Keratinocyte (primary cell): Measurements from ENCODE around the gene ATG2B. TPM values are rescaled to one million over a fixed set of nuclear protein-coding genes. Genes with fewer than 3 reads are reported as not detected.

Experiments
- DNase-seq: peaks from one replicate; pipeline ENCODE4 v3.0.0-alpha.2; 2011; ENCODE audit warnings: low read depth, missing footprints, low spot score
- FAIRE-seq: peaks from 2 replicates; lab custom pipeline; 2011; peaks lifted over from hg19 to GRCh38; lab: Jason Lieb, UNC
- H2AFZ ChIP-seq: 2 replicates; pipeline ENCODE4 v1.6.0; 2012; ENCODE audit warnings: low read length, control low read depth, inconsistent platforms; ENCODE audit not compliant: control insufficient read depth
- H3K27ac ChIP-seq: 2 replicates; pipeline ENCODE4 v1.5.1; 2011; ENCODE audit warnings: low read length; ENCODE audit not compliant: control insufficient read depth, insufficient read depth
- H3K27me3 ChIP-seq: 3 replicates; pipeline ENCODE4 v1.6.0; 2011; ENCODE audit warnings: low read length; ENCODE audit not compliant: control insufficient read depth, insufficient read depth; ENCODE audit errors: extremely low read depth
- H3K36me3 ChIP-seq, 2 experiments: 2 replicates in 1 of 2; 3 replicates in 1 of 2; pipeline ENCODE4 v1.5.1; 2011; ENCODE audit warnings: low read length in 2 of 2, mild to moderate bottlenecking in 1 of 2; ENCODE audit not compliant: control insufficient read depth in 2 of 2, insufficient read depth in 2 of 2; ENCODE audit errors: extremely low read depth in 1 of 2
- H3K4me1 ChIP-seq: 3 replicates; pipeline ENCODE4 v1.5.1; 2011; ENCODE audit warnings: low read length; ENCODE audit not compliant: control insufficient read depth, insufficient read depth; ENCODE audit errors: extremely low read depth
- H3K4me2 ChIP-seq: 3 replicates; pipeline ENCODE4 v1.6.0; 2011; ENCODE audit warnings: low read depth, low read length; ENCODE audit not compliant: control insufficient read depth, insufficient read depth; ENCODE audit errors: extremely low read depth
- H3K4me3 ChIP-seq, 3 experiments: fragments of 200-600 bp in 1 of 3; sonication (generic) in 1 of 3; 2 replicates in 2 of 3; 3 replicates in 1 of 3; pipeline ENCODE4 v1.5.1; 2011 to 2016; ENCODE audit warnings: low read length in 3 of 3, mild to moderate bottlenecking in 3 of 3, control low read depth in 2 of 3, inconsistent platforms in 1 of 3, low read depth in 1 of 3, mixed read lengths in 1 of 3, mixed run types in 1 of 3, moderate library complexity in 1 of 3; ENCODE audit not compliant: control insufficient read depth in 2 of 3, insufficient read depth in 2 of 3; ENCODE audit errors: extremely low read depth in 1 of 3
- H3K79me2 ChIP-seq: 2 replicates; pipeline ENCODE4 v1.6.0; 2012; ENCODE audit warnings: low read length; ENCODE audit not compliant: control insufficient read depth, insufficient read depth
- H3K9ac ChIP-seq: 3 replicates; pipeline ENCODE4 v1.6.0; 2011; ENCODE audit warnings: low read length; ENCODE audit not compliant: control insufficient read depth, insufficient read depth; ENCODE audit errors: extremely low read depth
- H3K9me1 ChIP-seq: 3 replicates; pipeline ENCODE4 v1.6.0; 2011; ENCODE audit warnings: low read length; ENCODE audit not compliant: control insufficient read depth, insufficient read depth; ENCODE audit errors: extremely low read depth
- H3K9me3 ChIP-seq: 2 replicates; pipeline ENCODE4 v1.5.1; 2012; ENCODE audit warnings: low read depth, low read length; ENCODE audit not compliant: control insufficient read depth
- H4K20me1 ChIP-seq: 3 replicates; pipeline ENCODE4 v1.6.0; 2011; ENCODE audit warnings: low read length; ENCODE audit not compliant: control insufficient read depth, insufficient read depth; ENCODE audit errors: extremely low read depth
- EZH2 ChIP-seq: IDR thresholded peaks from one replicate; pipeline ENCODE4 v1.6.1; 2012; ENCODE audit warnings: inconsistent platforms, mild to moderate bottlenecking, low read length, moderate library complexity
- dilution Hi-C: fragments of 300-500 bp; cut with MboI; formaldehyde crosslinking; loops from one replicate; pipeline ENCODE4 v1.7.0; 2020; ENCODE audit warnings: low sequenced_read_pairs; ENCODE audit not compliant: extremely low pct_ligation_motif_present
- polyA plus RNA-seq, 5 experiments: library from polyadenylated mRNA; depleted of rRNA in 3 of 5; stranded (reverse) in 3 of 5; stranded (forward) in 1 of 5; unstranded in 1 of 5; fragments of >200 nt; gene quantifications; 1 replicate in 1 of 5; 2 replicates in 3 of 5; 3 replicates in 1 of 5; pipeline versions ENCODE4 v1.2.1 to v1.2.3, GENCODE V29; 2011 to 2012; ENCODE audit warnings: missing spikeins in 2 of 5, low read depth in 1 of 5, low replicate concordance in 1 of 5
- TF ChIP-seq, protein P1 (sequence below), 3 experiments: IDR thresholded peaks in 1 of 3; conservative IDR thresholded peaks in 1 of 3; optimal IDR thresholded peaks in 1 of 3; 2 replicates in 2 of 3; 3 replicates in 1 of 3; pipeline versions ENCODE3 to v1.5.1; 2011; ENCODE audit warnings: low read length in 3 of 3, mild to moderate bottlenecking in 3 of 3, moderate library complexity in 2 of 3, control low read depth in 1 of 3, inconsistent platforms in 1 of 3; ENCODE audit not compliant: insufficient read depth in 2 of 3; ENCODE audit errors: extremely low read depth in 1 of 3

Gene ATG2B
- polyA plus RNA-seq, 1 donor (not counting 4 experiments of a cell fraction or from before 2014, with no cell fraction given), result 11.4 TPM

DNA sequence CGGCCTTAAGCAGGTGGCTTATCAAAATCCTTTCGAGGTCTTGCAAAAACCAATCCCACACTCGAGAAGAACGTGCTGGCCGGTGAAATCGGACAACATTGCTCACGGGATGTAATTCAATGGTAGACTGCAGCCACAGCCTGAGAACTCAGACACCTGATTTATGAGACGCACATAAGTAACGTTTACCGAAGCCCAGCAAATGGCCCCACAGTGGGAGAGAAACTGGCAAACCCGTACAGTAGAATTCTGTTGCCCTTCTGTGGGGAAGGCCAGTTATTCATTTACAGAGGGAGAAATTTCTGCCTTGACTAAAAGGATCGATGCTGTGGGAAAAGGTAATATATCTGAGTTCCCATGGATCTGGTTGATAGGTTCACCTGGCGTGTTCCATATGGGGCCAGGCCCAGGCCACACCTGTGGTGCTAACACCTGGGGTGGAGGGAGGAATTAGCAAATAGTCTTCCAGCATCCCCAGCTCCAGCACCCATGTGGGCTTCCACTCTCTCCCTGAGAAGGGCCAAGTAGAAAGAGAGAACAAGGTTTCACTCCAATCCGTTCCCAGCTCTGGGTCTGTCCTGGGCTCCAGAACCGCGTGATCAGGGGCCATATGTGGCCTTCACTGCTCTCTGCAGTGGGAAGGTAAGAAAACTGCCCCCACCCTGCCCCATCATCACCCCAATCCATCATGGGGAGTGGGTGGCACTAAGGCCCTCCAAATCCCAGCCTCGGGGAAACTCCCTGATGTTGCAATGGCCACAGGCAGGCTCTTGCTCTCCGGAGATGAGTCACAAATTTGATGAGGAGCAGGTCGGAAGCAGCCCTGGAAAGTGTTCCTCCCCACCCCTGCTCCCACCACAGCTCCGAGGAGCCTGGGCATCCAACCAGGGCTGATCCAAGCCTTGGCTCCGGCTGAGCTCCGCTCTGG is 94.4 kb downstream of the ATG2B start:
- FAIRE-seq (peak; percentile 90), DNase-seq (peak; percentile 93)
- Histone ChIP-seq H3K4me3 (no peak overlapping the region), H4K20me1 (no peaks in the 10 kb centered on the region), H3K4me2 (peak overlapping the region; percentile 59), H3K4me1 (peaks cover 55% of the 10 kb centered on the region), H3K36me3 (no peaks in the 10 kb centered on the region), H3K9me1 (no peaks in the 10 kb centered on the region), H3K9me3 (peaks cover 2% of the 10 kb centered on the region), H3K27ac (peak overlapping the region; percentile 94), H3K27me3 (no peaks in the 10 kb centered on the region), H3K9ac (peak overlapping the region; percentile 51), H3K79me2 (no peaks in the 10 kb centered on the region), H2AFZ (peak overlapping the region; percentile 14)
- dilution Hi-C loops, result no loop called here
- TF ChIP-seq EZH2, result no peak
- TF ChIP-seq, protein P1, sequence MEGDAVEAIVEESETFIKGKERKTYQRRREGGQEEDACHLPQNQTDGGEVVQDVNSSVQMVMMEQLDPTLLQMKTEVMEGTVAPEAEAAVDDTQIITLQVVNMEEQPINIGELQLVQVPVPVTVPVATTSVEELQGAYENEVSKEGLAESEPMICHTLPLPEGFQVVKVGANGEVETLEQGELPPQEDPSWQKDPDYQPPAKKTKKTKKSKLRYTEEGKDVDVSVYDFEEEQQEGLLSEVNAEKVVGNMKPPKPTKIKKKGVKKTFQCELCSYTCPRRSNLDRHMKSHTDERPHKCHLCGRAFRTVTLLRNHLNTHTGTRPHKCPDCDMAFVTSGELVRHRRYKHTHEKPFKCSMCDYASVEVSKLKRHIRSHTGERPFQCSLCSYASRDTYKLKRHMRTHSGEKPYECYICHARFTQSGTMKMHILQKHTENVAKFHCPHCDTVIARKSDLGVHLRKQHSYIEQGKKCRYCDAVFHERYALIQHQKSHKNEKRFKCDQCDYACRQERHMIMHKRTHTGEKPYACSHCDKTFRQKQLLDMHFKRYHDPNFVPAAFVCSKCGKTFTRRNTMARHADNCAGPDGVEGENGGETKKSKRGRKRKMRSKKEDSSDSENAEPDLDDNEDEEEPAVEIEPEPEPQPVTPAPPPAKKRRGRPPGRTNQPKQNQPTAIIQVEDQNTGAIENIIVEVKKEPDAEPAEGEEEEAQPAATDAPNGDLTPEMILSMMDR (optimal IDR thresholded peaks at IDR 0.05 in 1 of 3, IDR thresholded peaks at IDR 0.05 in 1 of 3, conservative IDR thresholded peaks at IDR 0.05 in 1 of 3; ENCODE audit: extremely low read depth in 1 of 3, insufficient read depth in 2 of 3, low read length in 3 of 3), result no peak

DNA sequence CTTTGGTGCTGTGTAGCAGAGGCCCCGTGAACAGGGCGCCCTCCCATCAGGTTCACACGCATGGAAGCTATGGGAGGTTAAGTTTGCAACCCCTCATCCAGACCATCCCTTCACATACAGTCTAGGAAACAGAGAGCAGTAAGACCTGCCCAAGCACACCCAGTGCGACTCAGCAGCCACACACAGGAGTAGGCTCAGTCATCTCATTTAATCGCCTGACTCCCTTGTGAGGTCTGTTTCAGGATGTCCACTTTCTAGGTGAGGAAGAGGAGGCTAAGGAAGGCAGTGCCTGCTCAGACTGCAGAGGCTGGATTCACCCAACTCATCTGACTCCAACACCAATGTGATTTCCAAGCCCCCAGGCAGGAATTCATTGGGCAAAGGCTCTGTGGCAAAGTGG is 95.2 kb downstream of the ATG2B start:
- Histone ChIP-seq H3K27ac (peak overlapping the region; percentile 94), H3K79me2 (no peaks in the 10 kb centered on the region), H3K9me3 (peaks cover 2% of the 10 kb centered on the region), H4K20me1 (no peaks in the 10 kb centered on the region), H3K9me1 (no peaks in the 10 kb centered on the region), H3K27me3 (no peaks in the 10 kb centered on the region), H3K9ac (peak overlapping the region; percentile 45), H3K36me3 (no peaks in the 10 kb centered on the region), H3K4me2 (peak overlapping the region; percentile 59), H2AFZ (no peak overlapping the region), H3K4me1 (peaks cover 47% of the 10 kb centered on the region), H3K4me3 (peak overlapping the region in 1 of 3 experiments; percentile 5)
- dilution Hi-C loops, result no loop called here
- FAIRE-seq (peak; percentile 20), DNase-seq (no peak)
- TF ChIP-seq, protein P1 (optimal IDR thresholded peaks at IDR 0.05 in 1 of 3, IDR thresholded peaks at IDR 0.05 in 1 of 3, conservative IDR thresholded peaks at IDR 0.05 in 1 of 3; ENCODE audit: extremely low read depth in 1 of 3, insufficient read depth in 2 of 3, low read length in 3 of 3), result no peak
- no peak for TF ChIP-seq EZH2
